Mesothelial cell of epicardium (in vitro differentiated cells): ENCODE data around the gene SCGB1C2. TPM values are rescaled to one million over a fixed set of nuclear protein-coding genes. Genes with fewer than 3 reads are reported as not detected.
"Not testable (repeated sequence)": the region's sequence is repeated elsewhere in the genome, so short reads cannot be mapped to it uniquely, and the experiment has no call there.

ENCODE experiments used
- DNase-seq, 2 experiments: peaks; one replicate each; pipeline ENCODE4 v3.0.0; 2021; ENCODE audit warnings: low spot score in 2 of 2; ENCODE audit not compliant: unreplicated experiment in 2 of 2
- H3K27ac Mint-ChIP-seq: 2 replicates; pipeline ENCODE4 v1.8.0; 2021; ENCODE audit warnings: mixed read lengths
- H3K27me3 Mint-ChIP-seq: 2 replicates; pipeline ENCODE4 v1.8.0; 2021; ENCODE audit warnings: low read depth, mixed read lengths
- H3K36me3 Mint-ChIP-seq: 2 replicates; pipeline ENCODE4 v1.8.0; 2021; ENCODE audit warnings: mixed read lengths
- H3K4me1 Mint-ChIP-seq: 2 replicates; pipeline ENCODE4 v1.8.0; 2021; ENCODE audit warnings: mixed read lengths
- H3K4me3 Mint-ChIP-seq: 2 replicates; pipeline ENCODE4 v1.8.0; 2021; ENCODE audit warnings: mild to moderate bottlenecking, moderate library complexity, mixed read lengths
- H3K9me3 Mint-ChIP-seq: 2 replicates; pipeline ENCODE4 v1.8.0; 2021; ENCODE audit warnings: mixed read lengths
- total RNA-seq: library from RNA; stranded (reverse); gene quantifications from 3 replicates; pipeline ENCODE4 v1.2.1, GENCODE V29; 2021
- TF ChIP-seq, protein P1 (sequence below): fragments of 200-600 bp; sonication (generic); IDR thresholded peaks from one replicate; pipeline ENCODE4 v1.5.0; 2021; ENCODE audit warnings: antibody characterized with exemption; ENCODE audit not compliant: unreplicated experiment

SCGB1C2 gene
- not detected in 3 replicates for total RNA-seq

DNA sequence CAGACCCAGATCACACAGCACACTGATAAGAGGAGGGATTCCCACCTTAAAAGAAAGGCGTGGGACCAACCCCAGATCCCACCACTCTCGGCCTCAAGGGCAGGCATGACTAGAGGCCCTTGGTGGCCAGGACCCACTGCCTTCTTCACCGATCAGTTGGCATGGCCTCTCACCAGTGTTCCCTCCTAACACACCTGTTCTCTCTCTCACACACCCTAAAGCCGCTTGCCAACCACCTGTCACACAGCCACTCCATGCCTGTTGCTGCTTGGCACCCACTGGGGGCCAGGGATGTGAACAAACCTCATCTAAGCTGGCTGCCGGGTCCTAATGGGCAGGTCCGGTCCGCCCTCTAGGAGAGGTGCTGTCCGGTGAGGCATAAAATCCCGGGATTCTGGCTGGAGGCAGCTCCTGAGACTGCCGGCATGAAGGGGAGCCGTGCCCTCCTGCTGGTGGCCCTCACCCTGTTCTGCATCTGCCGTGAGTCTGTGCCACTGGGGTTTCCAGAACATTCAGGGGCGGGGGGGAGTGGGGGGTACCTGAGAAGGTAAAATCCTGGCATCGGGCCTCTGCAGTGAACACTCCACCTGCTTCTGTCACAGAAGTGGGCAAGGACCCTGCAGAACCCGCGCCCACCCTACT lies at the start of gene SCGB1C2:
Gene SCGB1C2, plus strand, starts transcription at position 404 of the 642 bp plus-strand sequence. Its CDS starts 22 bp downstream, at position 426.
- not testable (repeated sequence) for H3K9me3 Mint-ChIP-seq, H3K4me1 Mint-ChIP-seq, H3K27ac Mint-ChIP-seq

DNA sequence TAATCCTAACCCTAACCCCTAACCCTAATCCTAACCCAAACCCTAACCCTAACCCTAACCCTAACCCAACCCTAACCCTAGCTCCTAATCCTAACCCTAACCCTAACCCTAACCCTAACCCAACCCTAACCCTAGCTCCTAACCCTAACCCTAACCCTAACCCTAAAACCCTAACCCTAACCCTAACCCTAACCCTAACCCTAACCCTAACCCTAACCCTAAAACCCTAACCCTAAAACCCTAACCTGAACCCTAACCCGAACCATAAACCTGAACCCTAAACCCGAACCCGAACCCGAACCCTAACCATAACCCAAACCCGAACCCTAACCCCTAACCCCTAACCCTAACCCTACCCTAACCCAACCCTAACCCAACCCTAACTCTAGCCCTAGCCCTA lies 24.3 kb upstream of the SCGB1C2 start:
- not testable (repeated sequence) for DNase-seq, H3K27ac Mint-ChIP-seq, H3K36me3 Mint-ChIP-seq, H3K9me3 Mint-ChIP-seq, H3K27me3 Mint-ChIP-seq, H3K4me1 Mint-ChIP-seq, H3K4me3 Mint-ChIP-seq

More for the DNA sequence above, at the start of gene SCGB1C2:
- not testable (repeated sequence) for H3K36me3 Mint-ChIP-seq, H3K27me3 Mint-ChIP-seq, H3K4me3 Mint-ChIP-seq
- DNase-seq, result peak in 1 of 2 experiments; percentile 16

DNA sequence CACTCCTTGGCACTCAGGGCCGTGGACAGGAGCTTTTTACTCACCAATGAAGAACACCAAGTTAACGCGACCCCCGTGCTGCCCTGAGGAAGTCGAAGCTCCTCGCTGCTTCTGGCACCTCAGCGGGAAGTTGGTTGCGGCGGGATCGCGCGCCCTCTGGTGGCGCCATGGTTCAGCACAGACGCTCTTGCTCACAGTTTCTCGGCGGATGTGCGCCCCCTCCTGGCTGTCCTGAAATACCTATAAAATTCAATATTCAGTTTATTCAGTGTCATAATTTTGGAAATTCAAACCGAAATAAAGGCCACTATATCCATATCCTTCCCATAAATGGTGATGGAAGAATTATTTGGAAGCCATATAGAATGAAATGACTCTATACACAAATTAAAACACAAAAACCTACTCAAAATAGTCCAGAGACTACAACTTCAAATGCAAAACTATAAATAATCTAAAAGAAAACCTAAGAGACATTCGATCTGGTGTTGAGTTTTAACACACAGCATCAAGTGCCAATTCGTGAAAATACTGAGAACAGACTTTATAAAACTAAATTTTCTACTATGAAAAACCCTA lies 18.9 kb upstream of the SCGB1C2 start:
- not testable (repeated sequence) for H3K36me3 Mint-ChIP-seq, H3K4me3 Mint-ChIP-seq, H3K9me3 Mint-ChIP-seq, H3K4me1 Mint-ChIP-seq, H3K27ac Mint-ChIP-seq, H3K27me3 Mint-ChIP-seq
- DNase-seq, result peak in 1 of 2 experiments; percentile 66
- TF ChIP-seq, protein P1, sequence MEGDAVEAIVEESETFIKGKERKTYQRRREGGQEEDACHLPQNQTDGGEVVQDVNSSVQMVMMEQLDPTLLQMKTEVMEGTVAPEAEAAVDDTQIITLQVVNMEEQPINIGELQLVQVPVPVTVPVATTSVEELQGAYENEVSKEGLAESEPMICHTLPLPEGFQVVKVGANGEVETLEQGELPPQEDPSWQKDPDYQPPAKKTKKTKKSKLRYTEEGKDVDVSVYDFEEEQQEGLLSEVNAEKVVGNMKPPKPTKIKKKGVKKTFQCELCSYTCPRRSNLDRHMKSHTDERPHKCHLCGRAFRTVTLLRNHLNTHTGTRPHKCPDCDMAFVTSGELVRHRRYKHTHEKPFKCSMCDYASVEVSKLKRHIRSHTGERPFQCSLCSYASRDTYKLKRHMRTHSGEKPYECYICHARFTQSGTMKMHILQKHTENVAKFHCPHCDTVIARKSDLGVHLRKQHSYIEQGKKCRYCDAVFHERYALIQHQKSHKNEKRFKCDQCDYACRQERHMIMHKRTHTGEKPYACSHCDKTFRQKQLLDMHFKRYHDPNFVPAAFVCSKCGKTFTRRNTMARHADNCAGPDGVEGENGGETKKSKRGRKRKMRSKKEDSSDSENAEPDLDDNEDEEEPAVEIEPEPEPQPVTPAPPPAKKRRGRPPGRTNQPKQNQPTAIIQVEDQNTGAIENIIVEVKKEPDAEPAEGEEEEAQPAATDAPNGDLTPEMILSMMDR, result peak; percentile 48

DNA sequence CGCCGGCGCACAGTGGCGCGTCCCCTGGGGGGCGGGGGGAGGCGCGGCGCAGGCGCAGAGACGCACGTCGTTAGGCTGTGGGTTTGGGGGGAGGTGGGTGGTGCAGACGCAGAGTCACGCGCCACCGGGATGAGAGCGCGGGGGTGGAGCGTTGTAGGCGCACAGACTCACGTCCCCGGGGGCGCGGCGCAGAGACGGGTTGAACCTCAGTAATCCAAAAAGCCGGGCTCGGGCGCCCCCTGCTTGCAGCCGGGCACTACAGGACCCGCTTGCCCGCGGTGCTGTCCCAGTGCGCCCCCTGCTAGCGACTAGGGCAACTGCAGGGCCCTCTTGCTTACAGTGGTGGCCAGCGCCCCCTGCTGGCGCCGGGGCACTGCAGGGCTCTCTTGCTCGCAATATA lies 3.4 kb upstream of the SCGB1C2 start:
- not testable (repeated sequence) for H3K27ac Mint-ChIP-seq, H3K4me3 Mint-ChIP-seq, H3K9me3 Mint-ChIP-seq, H3K27me3 Mint-ChIP-seq, H3K4me1 Mint-ChIP-seq, H3K36me3 Mint-ChIP-seq
- DNase-seq, result peak in 1 of 2 experiments; percentile 28

DNA sequence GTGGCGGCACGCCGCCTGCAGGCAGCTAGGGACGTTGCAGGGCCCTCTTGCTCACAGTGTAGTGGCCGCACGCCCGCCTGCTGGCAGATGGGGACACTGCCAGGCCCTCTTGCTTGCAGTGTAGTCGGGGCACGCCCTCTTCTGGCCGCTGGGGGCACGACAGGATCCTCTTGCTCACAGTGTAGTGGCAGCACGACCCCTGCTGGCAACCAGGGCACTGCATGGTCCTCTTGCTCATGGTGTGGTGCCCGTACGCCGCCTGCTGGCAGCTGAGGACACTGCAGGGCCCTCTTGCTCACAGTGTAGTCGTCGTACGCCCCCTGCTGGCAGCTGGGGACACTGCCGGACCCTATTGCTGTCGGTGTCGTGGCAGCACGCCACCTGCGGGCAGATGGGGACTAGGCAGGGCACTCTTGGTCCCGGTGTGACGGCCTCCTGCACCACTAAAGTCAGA lies 3.0 kb upstream of the SCGB1C2 start:
- not testable (repeated sequence) for H3K36me3 Mint-ChIP-seq, H3K27ac Mint-ChIP-seq, H3K4me3 Mint-ChIP-seq, H3K27me3 Mint-ChIP-seq, H3K4me1 Mint-ChIP-seq, H3K9me3 Mint-ChIP-seq
- TF ChIP-seq, protein P1, result peak; percentile 29
- peak in 1 of 2 experiments; percentile 34 for DNase-seq

DNA sequence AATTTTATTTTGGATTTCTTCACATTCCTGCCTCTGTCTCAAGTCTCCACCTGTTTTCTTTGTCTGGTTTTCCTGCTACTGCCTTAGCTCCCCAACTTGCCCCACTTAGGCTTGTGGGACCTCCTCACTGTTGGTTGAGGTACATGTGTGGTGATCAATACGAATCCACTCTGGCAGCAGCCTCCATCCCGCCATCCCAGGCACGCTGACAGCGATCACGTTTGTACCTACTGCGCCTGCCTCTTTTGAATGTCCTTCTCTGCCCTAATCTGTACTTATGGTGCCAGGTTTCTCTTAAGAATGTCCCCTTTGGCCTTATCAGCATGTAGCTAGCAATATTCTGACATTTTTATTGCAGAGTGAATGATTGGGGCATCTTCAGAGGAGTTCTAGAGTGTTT lies 2.3 kb upstream of the SCGB1C2 start:
- not testable (repeated sequence) for H3K36me3 Mint-ChIP-seq, H3K9me3 Mint-ChIP-seq, H3K4me3 Mint-ChIP-seq, H3K4me1 Mint-ChIP-seq, H3K27me3 Mint-ChIP-seq, H3K27ac Mint-ChIP-seq
- peak in 1 of 2 experiments; percentile 16 for DNase-seq

DNA sequence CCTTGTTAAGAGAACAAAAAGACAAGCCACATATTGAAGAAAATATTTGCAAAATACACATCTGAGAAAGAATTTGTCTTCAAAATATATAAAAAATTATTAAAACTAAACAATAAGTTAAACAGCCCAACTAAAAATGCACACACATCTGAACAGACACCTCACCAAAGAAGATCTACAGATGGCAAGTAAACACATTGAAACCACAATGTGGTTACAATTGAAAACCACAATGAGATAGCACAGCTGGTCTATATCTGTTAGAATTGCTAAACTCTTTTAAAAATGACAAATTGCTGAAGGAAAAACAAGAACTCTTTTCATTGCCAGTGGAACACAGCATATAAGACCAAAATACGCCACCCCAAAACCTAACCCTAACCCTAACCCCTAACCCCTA lies 1.5 kb upstream of the SCGB1C2 start:
- not testable (repeated sequence) for H3K4me3 Mint-ChIP-seq, H3K36me3 Mint-ChIP-seq, H3K27ac Mint-ChIP-seq

DNA sequence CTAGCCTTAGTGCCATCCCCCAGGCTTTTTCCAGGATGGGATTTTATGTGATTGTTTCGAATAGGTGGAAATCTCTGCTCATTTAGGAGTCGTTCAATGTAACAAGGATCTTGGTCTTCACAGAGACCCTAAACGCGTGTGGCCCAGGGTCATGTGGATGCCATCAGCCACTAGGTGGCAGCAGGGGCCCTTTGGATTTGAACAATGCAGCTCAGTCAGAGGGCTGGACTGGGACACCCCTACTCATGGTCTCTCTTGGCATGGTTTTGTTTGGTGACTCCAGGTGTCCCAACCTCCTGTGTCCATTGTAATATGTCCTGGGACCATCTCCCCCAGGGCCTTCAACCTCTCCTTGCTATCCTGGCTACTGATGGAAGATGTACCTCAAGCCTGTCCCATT lies 838 bp upstream of the SCGB1C2 start:
- peak in 1 of 2 experiments; percentile 86 for DNase-seq

More for the DNA sequence above, 1.5 kb upstream of the SCGB1C2 start:
- H3K4me1 Mint-ChIP-seq, H3K9me3 Mint-ChIP-seq, H3K27me3 Mint-ChIP-seq, DNase-seq: not testable (repeated sequence)

DNA sequence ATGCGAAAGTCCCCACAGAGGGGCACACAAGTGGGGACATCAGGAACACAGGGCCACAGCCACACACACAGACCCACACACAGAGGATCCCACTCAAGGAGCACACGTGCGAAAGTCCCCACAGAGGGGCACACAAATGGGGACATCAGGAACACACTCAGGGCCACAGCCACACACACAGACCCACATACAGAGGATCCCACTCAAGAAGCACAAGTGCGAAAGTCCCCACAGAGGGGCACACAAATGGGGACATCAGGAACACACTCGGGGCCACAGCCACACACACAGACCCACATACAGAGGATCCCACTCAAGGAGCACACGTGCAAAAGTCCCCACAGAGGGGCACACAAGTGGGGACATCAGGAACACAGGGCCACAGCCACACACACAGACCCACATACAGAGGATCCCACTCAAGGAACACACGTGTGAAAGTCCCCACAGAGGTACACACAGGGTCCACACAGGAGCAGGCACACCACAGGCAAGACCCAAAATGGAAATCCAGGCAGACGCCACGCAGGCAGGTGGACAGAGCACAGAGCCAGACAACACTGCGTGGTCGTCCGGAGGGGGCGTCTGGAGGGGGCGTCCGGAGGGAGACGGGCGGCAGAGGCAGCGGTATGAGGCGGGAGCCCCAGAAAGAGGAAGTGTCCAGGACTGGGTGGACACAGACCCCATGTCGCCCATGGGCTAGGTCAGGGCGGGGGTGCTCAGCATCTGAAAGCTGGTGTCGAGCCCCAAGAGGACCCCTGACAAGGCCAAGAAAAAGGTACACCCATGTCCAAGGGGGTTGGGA lies 2.2 kb downstream of the SCGB1C2 start:
- H3K9me3 Mint-ChIP-seq, result not testable (repeated sequence)

More for the DNA sequence above, 838 bp upstream of the SCGB1C2 start:
- H3K27me3 Mint-ChIP-seq, H3K4me3 Mint-ChIP-seq, H3K36me3 Mint-ChIP-seq, H3K9me3 Mint-ChIP-seq, H3K4me1 Mint-ChIP-seq, H3K27ac Mint-ChIP-seq: not testable (repeated sequence)
- TF ChIP-seq, protein P1, result peak; percentile 54

More for the DNA sequence above, 2.2 kb downstream of the SCGB1C2 start:
- H3K4me1 Mint-ChIP-seq, H3K27ac Mint-ChIP-seq, H3K27me3 Mint-ChIP-seq, H3K36me3 Mint-ChIP-seq, H3K4me3 Mint-ChIP-seq: not testable (repeated sequence)
- peak in 1 of 2 experiments; percentile 33 for DNase-seq
